GM21825 (cell line): Measurements from ENCODE around the gene RHOXF2.
"Not testable (repeated sequence)": the region's sequence is repeated elsewhere in the genome, so short reads cannot be mapped to it uniquely, and the experiment has no call there.

Experiments used
- ATAC-seq: cut with Tn5 transposase; IDR thresholded peaks from one replicate; pipeline ENCODE4 v1.9.1; 2021; ENCODE audit warnings: mild to moderate bottlenecking, moderate library complexity; ENCODE audit not compliant: unreplicated experiment

The RHOXF2 gene

DNA sequence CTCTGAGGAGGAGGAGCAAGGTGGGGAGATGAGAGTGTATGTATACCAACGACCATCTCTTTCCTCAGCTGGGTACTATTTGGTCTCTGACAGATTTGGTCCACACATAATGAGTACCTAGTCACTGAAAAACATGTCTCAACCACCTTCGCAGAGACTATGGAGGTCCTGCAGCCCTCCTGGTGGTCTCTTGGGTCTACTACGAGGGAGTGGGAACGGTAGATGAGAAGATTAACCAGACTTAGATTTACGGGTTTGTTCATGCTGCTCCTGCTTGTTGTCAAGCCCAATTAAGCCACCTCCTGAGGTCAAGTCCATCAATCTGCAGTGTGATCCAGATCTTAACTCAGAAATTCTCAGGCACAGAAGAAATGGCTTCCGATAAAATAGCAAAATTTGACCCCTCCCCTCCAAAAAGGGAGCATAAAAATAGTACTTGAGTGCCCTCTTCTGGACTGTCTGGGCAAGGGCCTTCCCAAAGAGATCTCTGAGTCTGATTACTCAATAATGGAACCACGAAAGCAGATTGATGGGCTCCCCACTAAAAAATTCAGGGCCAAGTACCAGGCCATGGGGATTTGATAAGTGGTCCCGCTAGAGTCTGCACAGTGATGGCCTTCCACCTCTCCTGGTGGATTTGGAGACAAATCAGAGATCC is 38.3 kb downstream of the RHOXF2 start:
- not testable (repeated sequence) for ATAC-seq

DNA sequence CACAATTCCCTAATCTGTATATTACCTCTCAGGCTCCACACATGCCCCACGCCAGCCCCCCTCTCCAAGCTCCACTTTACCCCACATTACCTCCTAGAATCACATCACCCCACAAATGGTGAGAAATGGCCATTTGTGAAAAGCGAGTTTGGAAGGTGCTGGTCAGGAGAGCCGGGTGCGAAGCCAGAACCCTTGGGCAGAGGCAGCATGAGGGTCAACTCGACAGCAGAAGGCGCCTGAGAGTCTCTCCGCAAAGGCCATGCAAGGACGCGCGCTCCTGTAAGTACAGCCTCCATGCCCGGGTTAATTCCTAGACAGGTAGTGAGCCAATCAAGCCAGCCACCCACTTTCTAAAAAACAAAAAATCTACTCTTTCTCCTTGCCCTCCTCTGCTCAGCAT is 42.4 kb downstream of the RHOXF2 start:
- ATAC-seq: no peak

DNA sequence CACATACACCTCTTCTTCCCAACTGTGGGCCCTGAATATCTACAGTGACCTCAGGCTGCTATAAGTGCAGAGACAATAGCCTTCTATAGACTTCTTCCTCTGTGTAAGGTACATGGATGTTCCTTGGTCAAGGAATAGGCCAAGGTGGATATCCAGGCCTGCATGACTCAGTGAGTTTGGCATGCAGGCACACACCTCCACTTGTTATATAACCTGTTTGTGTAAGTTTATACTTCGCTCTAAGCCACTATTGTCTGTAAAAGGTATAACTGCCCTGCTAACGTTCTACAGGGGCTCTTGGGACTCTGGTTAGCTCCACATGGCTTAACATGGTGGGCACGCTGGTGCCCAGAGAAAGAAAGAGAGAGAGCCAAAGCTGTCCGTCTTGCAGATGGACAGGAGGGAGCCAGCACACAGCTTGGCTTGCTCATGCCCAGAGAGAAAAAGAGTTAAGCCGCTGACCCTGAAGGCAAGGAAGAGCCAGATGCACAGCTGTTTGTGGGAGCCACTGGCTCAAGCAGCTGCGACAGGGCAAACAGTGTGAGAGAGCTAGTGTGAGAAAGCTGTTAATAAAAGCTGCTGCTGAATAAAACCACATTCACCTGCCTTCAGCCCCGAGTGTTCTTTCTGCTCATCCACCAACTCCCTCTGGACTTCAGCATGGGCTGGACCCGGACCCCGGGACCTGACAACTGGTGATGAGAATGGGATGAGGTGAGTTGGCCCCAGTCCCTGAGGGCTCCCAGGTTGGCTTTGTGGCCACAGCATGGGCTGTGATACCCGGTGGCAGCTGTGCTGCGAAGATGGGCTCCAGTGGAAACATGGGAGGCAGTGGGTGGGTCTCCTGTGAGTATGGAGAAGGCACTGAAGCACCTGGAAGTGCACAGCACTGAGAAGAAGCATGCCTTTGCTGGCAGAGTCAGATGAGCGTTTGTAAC is 47.7 kb downstream of the RHOXF2 start:
- no peak for ATAC-seq

DNA sequence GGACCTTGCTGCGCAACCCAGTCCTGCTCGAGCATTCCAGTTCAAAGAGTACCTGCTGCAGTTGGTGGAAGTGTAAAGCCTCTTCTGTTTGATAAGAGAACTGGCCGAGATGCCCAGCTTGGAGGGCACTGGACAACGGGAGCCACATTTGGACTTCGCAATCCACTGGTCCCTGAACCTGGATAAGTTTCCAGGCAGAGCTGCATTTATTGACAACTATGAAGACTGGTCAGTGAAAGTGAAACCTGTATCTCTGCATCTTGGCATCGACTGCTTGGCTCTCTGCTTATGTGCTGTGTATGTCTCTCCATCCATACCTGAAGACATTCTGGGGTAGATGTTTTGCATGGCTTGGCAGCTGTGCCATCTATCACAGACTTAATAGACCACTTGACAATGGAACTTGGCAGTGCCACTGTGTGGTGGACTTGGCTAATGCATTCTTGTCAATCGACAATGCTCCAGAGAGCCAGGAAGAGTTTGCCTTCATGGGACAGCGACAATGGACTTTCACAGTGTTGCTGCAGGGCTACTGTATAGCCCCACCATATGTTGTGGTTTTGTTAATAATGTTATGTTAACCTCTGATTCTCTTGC is 48.7 kb downstream of the RHOXF2 start:
- no peak for ATAC-seq

DNA sequence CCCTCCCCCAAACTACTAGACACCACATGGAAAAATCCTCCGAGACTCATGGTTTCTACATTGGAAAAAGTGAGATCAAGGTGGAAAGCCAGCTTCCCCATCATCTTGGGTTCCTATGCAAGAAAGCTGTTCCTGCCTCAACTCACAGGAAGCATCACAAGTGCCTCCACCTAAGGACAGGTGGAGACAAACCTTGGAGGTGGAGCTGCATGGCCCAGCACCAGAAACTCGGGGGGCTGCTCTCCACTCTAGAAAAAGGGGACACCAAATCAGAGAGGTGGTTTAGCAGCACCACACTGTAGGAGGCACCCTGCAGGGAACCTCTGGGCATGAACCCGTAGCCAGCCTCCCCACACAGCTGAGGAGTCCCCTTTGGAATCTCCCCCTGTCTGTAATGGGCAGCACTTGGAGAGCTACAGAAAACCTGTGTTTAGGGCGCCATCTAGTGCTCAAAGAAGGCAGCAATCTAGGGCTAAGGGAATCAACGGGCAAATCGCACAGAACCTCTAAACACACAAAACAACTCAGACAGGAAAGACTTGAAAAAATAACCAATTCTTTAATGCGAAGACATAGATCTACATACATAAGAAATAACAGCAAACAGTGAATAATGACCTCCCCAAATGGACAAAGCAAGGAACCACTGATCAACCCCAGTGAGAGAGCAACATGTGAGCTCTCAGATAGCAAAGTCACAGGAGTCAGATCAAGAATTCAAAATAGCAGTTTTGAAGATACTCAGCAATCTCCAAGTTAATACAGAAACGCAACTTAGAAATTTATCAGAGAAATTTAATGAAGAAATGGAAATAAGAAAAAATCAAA is 55.2 kb downstream of the RHOXF2 start:
- ATAC-seq: no peak
